Cortex of kidney (tissue), 1 donor: ENCODE data around the gene RIOK2.

ENCODE experiments used
- DNase-seq: peaks from one replicate; lab custom pipeline; 2025; lab: John Stamatoyannopoulos, UW

RIOK2 gene

GRCh38 chr5:97125125-97125683 is 57.8 kb downstream of the RIOK2 start:
- no peak for DNase-seq

- no peak for DNase-seq
Observed at GRCh38 chr5:97124335-97124734, 58.7 kb downstream of the RIOK2 start.

GRCh38 chr5:97121848-97122247 is 61.2 kb downstream of the RIOK2 start:
- no peak for DNase-seq

- no peak for DNase-seq
Observed at GRCh38 chr5:97120195-97120594, 62.9 kb downstream of the RIOK2 start.

- no peak for DNase-seq
Observed at GRCh38 chr5:97119007-97119390, 64.0 kb downstream of the RIOK2 start.

- no peak for DNase-seq
Observed at GRCh38 chr5:97118261-97119006, 64.6 kb downstream of the RIOK2 start.

GRCh38 chr5:97115932-97116331 is 67.1 kb downstream of the RIOK2 start:
- DNase-seq = no peak

GRCh38 chr5:97112230-97112629 is 70.8 kb downstream of the RIOK2 start:
- DNase-seq = no peak

- no peak for DNase-seq
Observed at GRCh38 chr5:97111616-97112015, 71.4 kb downstream of the RIOK2 start.

- DNase-seq = no peak
Observed at GRCh38 chr5:97111004-97111403, 72.0 kb downstream of the RIOK2 start.
